ENCODE results near the gene MAPK6.
A peak's percentile ranks its signal among the peaks of the same experiment; 100 is the strongest.

The MAPK6 gene

GRCh38 chr15:52103217-52104207, 84.5 kb downstream of the MAPK6 start:
- DNase-seq (ENCODE audit: low read depth) = peak; percentile 97

- no peak for DNase-seq (ENCODE audit: low read depth)
These were observed 85.5 kb downstream of the MAPK6 start for GRCh38 chr15:52104532-52105004.

- DNase-seq (ENCODE audit: low read depth) = no peak
These were observed 86.8 kb downstream of the MAPK6 start for GRCh38 chr15:52105846-52106245.

- no peak for DNase-seq (ENCODE audit: low read depth)
These were observed 87.6 kb downstream of the MAPK6 start for GRCh38 chr15:52106641-52107040.

GRCh38 chr15:52107238-52107637, 88.2 kb downstream of the MAPK6 start:
- DNase-seq (ENCODE audit: low read depth) = no peak

DNA sequence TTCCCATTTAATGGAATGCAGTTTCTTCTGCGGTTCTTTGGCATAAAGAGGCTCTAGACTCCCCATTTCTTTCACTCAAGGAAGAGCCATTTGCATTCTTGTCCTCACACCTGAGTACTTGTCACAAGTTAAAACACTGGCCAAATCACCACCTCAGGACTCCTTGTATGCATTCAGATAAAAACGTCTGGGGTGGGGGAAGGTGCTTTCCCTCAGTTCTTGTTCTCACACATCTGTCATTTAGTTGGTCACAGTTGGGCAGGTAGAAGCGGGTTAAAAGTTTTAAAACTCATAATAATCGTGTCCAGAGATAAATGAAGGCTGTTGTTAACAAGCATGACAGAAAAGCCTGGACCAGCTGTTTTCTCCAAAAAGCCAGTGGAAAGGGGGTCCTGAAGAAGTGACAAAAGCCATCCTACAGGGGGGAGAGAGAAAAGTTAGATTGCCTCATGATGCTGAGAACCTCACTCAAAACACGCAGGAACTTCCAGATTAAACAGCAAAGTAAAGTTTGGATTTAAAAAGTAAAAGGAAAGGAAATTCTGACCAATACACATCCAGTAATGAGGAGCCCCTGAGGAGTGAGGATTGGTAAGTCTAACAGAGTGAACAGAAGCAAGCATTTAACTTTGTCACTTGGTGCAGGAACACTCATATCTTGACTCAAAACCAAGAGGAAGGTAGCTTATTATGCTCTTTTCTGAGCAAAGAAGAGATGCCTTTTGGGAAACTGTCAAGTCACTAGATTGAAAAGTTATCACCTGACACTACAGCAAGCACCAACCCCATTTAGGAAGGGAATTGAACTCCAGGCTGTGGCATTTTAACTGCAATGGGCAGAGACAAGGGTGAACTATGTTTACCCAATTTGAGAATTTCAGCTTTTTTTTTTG, 90.8 kb downstream of the MAPK6 start:
- no peak for DNase-seq (ENCODE audit: low read depth)

- peak; percentile 17 for DNase-seq (ENCODE audit: low read depth)
These were observed 92.6 kb downstream of the MAPK6 start for GRCh38 chr15:52111517-52112202.

DNA sequence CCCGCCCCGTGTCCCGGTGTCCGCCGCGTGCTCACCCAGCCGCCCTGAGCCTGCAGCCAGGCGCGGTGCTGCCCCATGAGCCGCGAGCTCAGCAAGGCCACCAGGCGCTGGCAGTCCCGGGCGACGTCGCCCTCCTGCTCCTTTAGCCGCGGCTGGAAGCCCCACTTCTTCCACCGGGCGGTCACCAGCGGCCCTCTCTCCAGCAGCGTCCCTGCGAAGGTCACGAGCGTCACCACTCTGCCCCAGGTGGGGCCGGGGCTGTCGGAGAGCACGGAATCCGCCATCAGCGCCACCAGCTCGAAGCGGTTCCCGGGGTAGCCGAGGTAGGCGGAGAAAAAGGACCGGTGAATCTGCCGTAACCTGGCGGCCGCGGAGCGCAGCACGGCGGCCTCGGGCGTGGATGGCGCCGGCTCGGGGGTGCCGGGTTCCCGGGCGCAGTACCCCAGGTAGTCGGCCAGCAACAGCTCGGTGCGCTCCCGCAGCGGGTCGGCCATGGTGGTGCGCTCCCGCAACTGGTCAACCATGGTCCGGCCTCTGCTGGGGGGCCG, 93.3 kb downstream of the MAPK6 start:
- DNase-seq (ENCODE audit: low read depth) = no peak

DNA sequence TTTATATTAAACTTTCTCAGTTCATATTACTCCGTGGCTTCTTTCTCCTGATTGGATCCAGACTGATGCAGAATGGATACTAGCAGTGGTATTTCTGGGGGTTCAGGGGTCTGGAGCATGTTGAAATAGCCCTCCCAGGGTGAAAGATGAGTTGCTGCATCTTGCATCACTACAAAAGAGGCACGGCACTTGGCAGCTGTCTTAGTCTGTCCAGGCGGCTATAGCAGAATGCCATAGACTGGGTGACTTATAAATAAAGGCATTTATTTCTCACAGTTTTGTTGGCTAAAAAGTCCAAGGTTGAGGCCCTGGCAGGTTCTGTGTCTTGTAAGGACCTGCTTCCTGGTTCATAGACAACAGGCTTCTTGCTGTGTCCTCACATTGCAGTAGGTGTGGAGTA, 94.2 kb downstream of the MAPK6 start:
- peak; percentile 62 for DNase-seq (ENCODE audit: low read depth)

- DNase-seq (ENCODE audit: low read depth) = no peak
These were observed 94.7 kb downstream of the MAPK6 start for GRCh38 chr15:52113708-52114107.

DNA sequence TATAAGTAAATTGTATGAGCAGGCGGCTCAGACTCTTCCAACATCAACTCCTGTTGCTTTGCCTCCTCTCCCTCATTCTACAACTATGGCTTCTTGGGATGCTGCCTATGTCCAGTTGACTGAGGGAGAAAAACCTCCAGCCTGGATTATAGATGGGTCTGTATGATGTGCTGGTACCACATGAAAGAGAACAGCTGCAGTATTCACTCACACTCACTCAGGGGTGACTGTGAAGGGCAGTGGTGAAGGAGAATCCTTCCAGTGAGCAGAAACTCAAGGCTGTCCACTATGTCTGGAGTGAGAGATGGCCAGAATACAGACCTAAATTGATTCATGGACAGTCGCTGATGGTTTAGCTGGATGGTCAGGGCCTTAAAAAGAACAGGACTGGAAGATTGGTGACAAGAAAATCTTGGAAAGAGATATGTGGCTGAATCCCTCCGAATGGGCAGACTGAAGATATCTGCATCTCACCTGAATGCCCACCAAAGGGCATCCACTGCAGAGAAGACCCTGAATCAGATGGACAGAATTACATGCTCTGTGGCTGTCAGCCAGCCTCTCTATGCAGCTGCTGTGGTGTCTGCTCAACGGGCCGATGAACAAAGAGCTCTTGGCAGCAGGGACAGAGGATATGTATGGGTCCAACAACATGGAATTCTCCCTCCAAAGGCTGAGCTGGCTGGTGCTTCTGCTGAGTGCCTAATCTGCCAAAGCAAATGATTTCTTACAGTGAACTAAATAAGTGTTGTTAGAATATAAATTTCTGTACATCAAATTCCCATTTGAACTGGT, 95.4 kb downstream of the MAPK6 start:
- DNase-seq (ENCODE audit: low read depth) = no peak

DNA sequence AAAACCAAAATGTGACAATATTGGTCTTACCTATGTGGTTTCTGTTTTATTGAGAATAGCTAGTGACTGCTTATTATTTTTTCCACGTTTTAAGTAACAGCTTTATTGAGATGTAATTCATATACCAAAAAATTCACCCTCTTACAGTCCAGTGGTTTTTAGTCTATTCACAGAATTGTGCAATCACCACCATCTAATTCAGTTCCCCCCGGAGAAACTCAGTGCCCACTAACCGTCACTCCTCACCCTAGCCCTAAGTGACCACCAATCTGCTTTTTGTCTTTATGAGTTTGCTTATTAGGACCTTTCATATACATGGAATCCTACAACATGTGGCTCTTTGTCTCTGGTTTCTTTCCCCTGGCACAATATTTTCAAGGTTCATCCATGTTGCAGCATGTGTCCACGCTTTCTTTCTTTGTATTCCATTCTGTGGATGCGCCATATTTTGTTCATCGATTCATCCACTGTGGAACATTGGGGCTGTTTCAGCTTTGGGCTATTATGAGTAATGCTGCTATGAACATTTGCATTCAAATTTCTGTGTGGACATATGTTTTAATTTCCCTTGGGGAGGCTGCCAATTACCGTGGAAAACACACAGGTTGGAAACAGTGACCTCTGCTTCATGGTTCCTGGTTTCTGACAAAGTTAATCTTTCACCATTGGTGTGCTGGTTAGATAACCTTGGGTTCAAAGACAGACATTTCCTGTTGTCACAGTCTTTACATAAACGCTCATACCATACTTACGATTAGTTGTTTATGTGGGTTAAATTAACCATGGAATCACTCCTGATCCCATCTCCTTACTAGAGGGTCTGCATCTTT, 96.8 kb downstream of the MAPK6 start:
- peak; percentile 19 for DNase-seq (ENCODE audit: low read depth)

All from amniotic epithelial cell (primary cell).